ENCODE data around the gene SPEF2.

The SPEF2 gene

GRCh38 chr5:35617435-35618303 lies at the start of gene SPEF2:
TSS of gene SPEF2 (plus strand) at chr5:35617863. CDS start at chr5:35617998, 135 bp downstream.
- Mint-ChIP-seq H3K9me3 (peaks cover 15% of the 10 kb centered on the region), H3K27me3 (no peaks in the 10 kb centered on the region), H3K4me1 (peaks cover 27% of the 10 kb centered on the region), H3K27ac (peak within 1 kb of the TSS; percentile 93), H3K4me3 (peak within 1 kb of the TSS; percentile 89), H3K36me3 (ENCODE audit: low read depth) (peaks cover 6% of the 10 kb centered on the region)
- DNase-seq (peak; percentile 84), ATAC-seq (peak; percentile 98)

- no peaks in the 10 kb centered on the region for H3K9me3 Mint-ChIP-seq
- no peaks in the 10 kb centered on the region for H3K4me1 Mint-ChIP-seq
- no peak overlapping the region for H3K27ac Mint-ChIP-seq
- H3K36me3 Mint-ChIP-seq (ENCODE audit: low read depth): no peaks in the 10 kb centered on the region
- no peak overlapping the region for H3K4me3 Mint-ChIP-seq
- no peak for ATAC-seq
- H3K27me3 Mint-ChIP-seq: peaks cover 10% of the 10 kb centered on the region
- DNase-seq: no peak
Measured at GRCh38 chr5:35575578-35575977, 42.1 kb upstream of the SPEF2 start.

GRCh38 chr5:35587419-35587818 lies 30.2 kb upstream of the SPEF2 start:
- no peaks in the 10 kb centered on the region for H3K36me3 Mint-ChIP-seq (ENCODE audit: low read depth)
- DNase-seq (no peak), ATAC-seq (no peak)
- no peak overlapping the region for H3K4me3 Mint-ChIP-seq
- no peaks in the 10 kb centered on the region for H3K9me3 Mint-ChIP-seq
- H3K4me1 Mint-ChIP-seq: no peaks in the 10 kb centered on the region
- peaks cover 32% of the 10 kb centered on the region for H3K27me3 Mint-ChIP-seq
- H3K27ac Mint-ChIP-seq: no peak overlapping the region

DNA sequence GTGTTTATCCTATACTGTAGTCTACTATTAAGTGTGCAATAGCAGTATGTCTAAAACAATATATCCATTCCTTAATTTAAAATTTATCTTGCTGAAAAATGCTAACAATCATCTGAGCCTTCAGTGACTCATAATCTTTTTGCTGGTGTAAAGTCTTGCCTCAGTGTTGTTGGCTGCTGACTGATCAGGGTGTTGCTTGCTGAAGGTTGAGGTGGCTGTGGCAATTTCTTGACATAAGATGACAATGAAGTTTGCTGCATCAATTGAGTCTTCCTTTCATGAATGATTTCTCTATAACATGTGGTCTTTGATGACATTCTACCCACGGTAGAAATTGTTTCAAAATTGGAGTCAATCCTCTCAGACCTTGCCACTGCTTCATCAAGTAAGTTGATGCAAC lies 24.3 kb upstream of the SPEF2 start:
- Mint-ChIP-seq H3K4me3 (no peak overlapping the region), H3K4me1 (no peaks in the 10 kb centered on the region), H3K36me3 (ENCODE audit: low read depth) (no peaks in the 10 kb centered on the region), H3K27ac (no peak overlapping the region), H3K9me3 (no peaks in the 10 kb centered on the region), H3K27me3 (peaks cover 24% of the 10 kb centered on the region)
- DNase-seq: no peak
- ATAC-seq: no peak

DNA sequence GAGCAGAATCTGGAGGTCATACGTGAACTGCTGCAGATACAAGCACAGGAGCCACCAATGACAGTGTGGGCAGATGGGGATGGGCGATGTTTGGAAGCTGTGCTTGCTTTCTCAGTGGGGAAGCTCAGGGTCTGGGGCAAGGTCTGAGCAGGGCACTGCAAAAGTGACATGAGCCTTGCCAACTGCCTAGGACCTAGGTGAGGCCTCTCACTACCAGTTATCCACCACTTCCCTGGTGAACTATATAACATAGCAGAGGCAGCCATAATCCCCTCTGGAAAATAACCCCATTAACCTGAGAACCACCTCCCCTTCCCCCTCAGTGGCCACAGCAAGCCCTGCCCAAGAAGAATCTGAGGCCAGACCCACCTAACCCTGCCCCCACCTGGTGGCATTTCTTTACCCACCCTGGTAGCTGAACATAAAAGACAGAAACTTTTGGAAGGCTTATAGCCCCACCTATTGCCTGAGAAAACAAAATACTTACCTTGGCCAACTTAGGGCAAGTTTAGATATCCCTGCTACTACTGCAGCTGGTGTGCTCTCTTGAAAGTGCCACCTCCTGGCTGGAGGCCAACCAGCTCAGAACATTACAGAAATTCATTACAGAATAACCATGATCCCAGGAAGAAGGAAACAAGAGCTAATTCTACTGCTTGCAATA lies 18.8 kb upstream of the SPEF2 start:
- ATAC-seq (no peak), DNase-seq (no peak)
- Mint-ChIP-seq H3K27ac (no peak overlapping the region), H3K4me1 (no peaks in the 10 kb centered on the region), H3K27me3 (peaks cover 18% of the 10 kb centered on the region), H3K9me3 (peaks cover 8% of the 10 kb centered on the region), H3K4me3 (no peak overlapping the region), H3K36me3 (ENCODE audit: low read depth) (no peaks in the 10 kb centered on the region)

- Mint-ChIP-seq H3K27ac (no peak overlapping the region), H3K9me3 (peaks cover 14% of the 10 kb centered on the region), H3K4me3 (no peak overlapping the region), H3K36me3 (ENCODE audit: low read depth) (no peaks in the 10 kb centered on the region), H3K4me1 (no peaks in the 10 kb centered on the region), H3K27me3 (peaks cover 21% of the 10 kb centered on the region)
- ATAC-seq: no peak
- DNase-seq: no peak
Measured at GRCh38 chr5:35600591-35600990, 17.1 kb upstream of the SPEF2 start.

- H3K36me3 Mint-ChIP-seq (ENCODE audit: low read depth): peaks cover 1% of the 10 kb centered on the region
- H3K4me3 Mint-ChIP-seq: no peak overlapping the region
- H3K27ac Mint-ChIP-seq: no peak overlapping the region
- no peaks in the 10 kb centered on the region for H3K4me1 Mint-ChIP-seq
- ATAC-seq: no peak
- DNase-seq: no peak
- H3K9me3 Mint-ChIP-seq: peaks cover 11% of the 10 kb centered on the region
- peaks cover 4% of the 10 kb centered on the region for H3K27me3 Mint-ChIP-seq
Measured at GRCh38 chr5:35608881-35609779, 8.5 kb upstream of the SPEF2 start.

GRCh38 chr5:35617060-35617434 lies 616 bp upstream of the SPEF2 start:
- ATAC-seq (no peak), DNase-seq (no peak)
- H3K9me3 Mint-ChIP-seq: peaks cover 15% of the 10 kb centered on the region
- H3K4me3 Mint-ChIP-seq: peak overlapping the region; percentile 89
- peaks cover 6% of the 10 kb centered on the region for H3K36me3 Mint-ChIP-seq (ENCODE audit: low read depth)
- H3K27ac Mint-ChIP-seq: peak overlapping the region; percentile 93
- H3K4me1 Mint-ChIP-seq: peaks cover 27% of the 10 kb centered on the region
- no peaks in the 10 kb centered on the region for H3K27me3 Mint-ChIP-seq

DNA sequence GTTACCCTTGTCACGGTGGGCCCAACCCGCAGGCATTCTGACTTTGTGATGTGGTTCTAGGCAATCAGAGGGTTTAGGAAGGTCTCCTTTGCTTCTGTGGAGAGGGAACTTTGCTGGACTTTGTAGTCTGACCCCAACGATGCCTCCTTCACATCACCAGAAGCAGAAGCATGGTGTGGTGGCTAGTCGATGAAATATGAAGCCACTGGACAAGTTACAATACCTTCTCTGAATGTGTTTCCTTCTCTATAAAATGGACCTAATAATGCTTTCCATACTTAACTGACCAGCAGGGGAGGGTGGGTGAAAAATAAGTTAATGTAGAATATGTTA lies 607 bp downstream of the SPEF2 start:
- no peaks in the 10 kb centered on the region for H3K27me3 Mint-ChIP-seq
- H3K27ac Mint-ChIP-seq: peak overlapping the region; percentile 72
- H3K36me3 Mint-ChIP-seq (ENCODE audit: low read depth): peaks cover 6% of the 10 kb centered on the region
- ATAC-seq: no peak
- H3K4me1 Mint-ChIP-seq: peaks cover 31% of the 10 kb centered on the region
- peak overlapping the region; percentile 89 for H3K4me3 Mint-ChIP-seq
- peaks cover 15% of the 10 kb centered on the region for H3K9me3 Mint-ChIP-seq
- no peak for DNase-seq

DNA sequence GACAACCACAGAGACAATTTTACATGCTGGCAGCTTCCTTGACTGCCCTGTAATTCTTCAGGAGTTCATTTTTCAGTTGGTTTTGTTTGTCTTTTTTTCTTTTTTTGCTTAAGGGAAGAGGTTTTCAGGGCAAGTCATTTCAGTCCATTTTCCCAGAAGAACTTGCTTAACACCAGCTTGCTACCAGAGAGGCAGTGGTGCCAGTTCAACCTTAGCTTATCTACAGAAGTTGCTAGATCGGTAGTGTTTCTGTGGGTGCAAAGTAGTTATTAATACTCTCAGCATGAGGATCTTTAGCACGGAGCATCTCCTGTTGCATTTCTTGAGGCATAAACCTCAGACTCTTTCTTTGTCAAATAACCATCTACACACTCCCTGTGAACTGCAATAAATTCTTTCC lies 1.1 kb downstream of the SPEF2 start:
- peak overlapping the region; percentile 89 for H3K4me3 Mint-ChIP-seq
- peak overlapping the region; percentile 72 for H3K27ac Mint-ChIP-seq
- peaks cover 36% of the 10 kb centered on the region for H3K4me1 Mint-ChIP-seq
- peaks cover 15% of the 10 kb centered on the region for H3K9me3 Mint-ChIP-seq
- ATAC-seq: no peak
- no peak for DNase-seq
- H3K36me3 Mint-ChIP-seq (ENCODE audit: low read depth): peaks cover 5% of the 10 kb centered on the region
- no peaks in the 10 kb centered on the region for H3K27me3 Mint-ChIP-seq

- H3K27ac Mint-ChIP-seq: peak overlapping the region; percentile 13
- DNase-seq: peak; percentile 6
Measured at GRCh38 chr5:35622974-35623373, 5.3 kb downstream of the SPEF2 start.

GRCh38 chr5:35623991-35624390 lies 6.3 kb downstream of the SPEF2 start:
- Mint-ChIP-seq H3K4me3 (no peak overlapping the region), H3K27ac (peak overlapping the region; percentile 21)

More at GRCh38 chr5:35622974-35623373, 5.3 kb downstream of the SPEF2 start:
- Mint-ChIP-seq H3K9me3 (no peaks in the 10 kb centered on the region), H3K27me3 (no peaks in the 10 kb centered on the region), H3K36me3 (ENCODE audit: low read depth) (no peaks in the 10 kb centered on the region), H3K4me3 (no peak overlapping the region), H3K4me1 (peaks cover 47% of the 10 kb centered on the region)
- ATAC-seq: peak; percentile 18

GRCh38 chr5:35626108-35626507 lies 8.4 kb downstream of the SPEF2 start:
- peak; percentile 82 for ATAC-seq

More at GRCh38 chr5:35623991-35624390, 6.3 kb downstream of the SPEF2 start:
- ATAC-seq: no peak
- H3K36me3 Mint-ChIP-seq (ENCODE audit: low read depth): peaks cover 2% of the 10 kb centered on the region
- peaks cover 39% of the 10 kb centered on the region for H3K4me1 Mint-ChIP-seq
- no peaks in the 10 kb centered on the region for H3K27me3 Mint-ChIP-seq
- H3K9me3 Mint-ChIP-seq: no peaks in the 10 kb centered on the region
- DNase-seq: no peak

DNA sequence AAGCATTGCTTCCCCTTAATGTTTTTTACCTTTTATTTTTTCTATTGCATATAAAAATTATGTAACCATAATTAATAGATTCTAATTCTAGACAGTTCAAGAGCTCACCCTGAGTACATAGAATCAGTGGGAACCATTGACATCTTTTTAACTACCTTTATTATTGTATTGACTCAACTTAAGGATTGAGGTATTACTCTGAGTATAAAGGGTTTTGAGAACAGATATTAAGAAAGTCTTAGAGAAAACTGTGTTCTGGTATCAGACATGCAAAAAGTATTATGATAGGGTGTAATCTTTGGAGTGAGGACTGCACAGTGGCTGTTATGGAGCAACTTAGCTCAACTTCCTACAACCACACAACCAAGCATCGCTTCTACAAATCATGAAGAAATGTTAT lies 8.9 kb downstream of the SPEF2 start:
- no peak for ATAC-seq
- DNase-seq: no peak
- Mint-ChIP-seq H3K4me3 (no peak overlapping the region), H3K27me3 (no peaks in the 10 kb centered on the region), H3K9me3 (peaks cover 10% of the 10 kb centered on the region), H3K27ac (peak overlapping the region; percentile 59), H3K4me1 (peaks cover 38% of the 10 kb centered on the region), H3K36me3 (ENCODE audit: low read depth) (peaks cover 21% of the 10 kb centered on the region)

More at GRCh38 chr5:35626108-35626507, 8.4 kb downstream of the SPEF2 start:
- peaks cover 6% of the 10 kb centered on the region for H3K9me3 Mint-ChIP-seq
- no peak for DNase-seq
- peaks cover 16% of the 10 kb centered on the region for H3K36me3 Mint-ChIP-seq (ENCODE audit: low read depth)
- peaks cover 38% of the 10 kb centered on the region for H3K4me1 Mint-ChIP-seq
- peak overlapping the region; percentile 18 for H3K27ac Mint-ChIP-seq
- no peaks in the 10 kb centered on the region for H3K27me3 Mint-ChIP-seq
- H3K4me3 Mint-ChIP-seq: no peak overlapping the region
